DMS153 (cell line): Measurements from ENCODE around the gene KCNIP3.
"Not testable (repeated sequence)": the region's sequence is repeated elsewhere in the genome, so short reads cannot be mapped to it uniquely, and the experiment has no call there.

Experiments used
- DNase-seq: peaks from one replicate; lab custom pipeline; 2025; lab: John Stamatoyannopoulos, UW

KCNIP3 gene

GRCh38 chr2:95296880-95297487, at the start of gene KCNIP3:
Gene KCNIP3 (plus strand): TSS chr2:95297347. CDS start chr2:95297439, 92 bp downstream.
- peak; percentile 60 for DNase-seq

GRCh38 chr2:95258271-95258670, 38.9 kb upstream of the KCNIP3 start:
- no peak for DNase-seq

GRCh38 chr2:95260028-95261023, 36.8 kb upstream of the KCNIP3 start:
- DNase-seq: no peak

- DNase-seq: no peak
These were observed 35.5 kb upstream of the KCNIP3 start for GRCh38 chr2:95261602-95262001.

- DNase-seq: no peak
These were observed 34.1 kb upstream of the KCNIP3 start for GRCh38 chr2:95262896-95263542.

GRCh38 chr2:95264624-95265023, 32.5 kb upstream of the KCNIP3 start:
- no peak for DNase-seq

GRCh38 chr2:95265182-95265581, 32.0 kb upstream of the KCNIP3 start:
- no peak for DNase-seq

- DNase-seq: no peak
These were observed 30.2 kb upstream of the KCNIP3 start for GRCh38 chr2:95266781-95267430.

GRCh38 chr2:95267458-95268210, 29.5 kb upstream of the KCNIP3 start:
- DNase-seq: no peak

GRCh38 chr2:95268211-95269035, 28.7 kb upstream of the KCNIP3 start:
- DNase-seq: no peak

- no peak for DNase-seq
These were observed 28.0 kb upstream of the KCNIP3 start for GRCh38 chr2:95269036-95269680.

GRCh38 chr2:95269745-95270144, 27.4 kb upstream of the KCNIP3 start:
- not testable (repeated sequence) for DNase-seq

GRCh38 chr2:95270541-95271081, 26.5 kb upstream of the KCNIP3 start:
- no peak for DNase-seq

- DNase-seq: no peak
These were observed 25.7 kb upstream of the KCNIP3 start for GRCh38 chr2:95271381-95271971.

- DNase-seq: no peak
These were observed 24.8 kb upstream of the KCNIP3 start for GRCh38 chr2:95272299-95272751.

GRCh38 chr2:95272781-95273180, 24.4 kb upstream of the KCNIP3 start:
- no peak for DNase-seq

- no peak for DNase-seq
These were observed 23.4 kb upstream of the KCNIP3 start for GRCh38 chr2:95273566-95274290.
